ENCODE data around the gene RIC8B. TPM values are rescaled to one million over a fixed set of nuclear protein-coding genes. Genes with fewer than 3 reads are reported as not detected.
A peak's percentile ranks its signal among the peaks of the same experiment; 100 is the strongest.

Gene RIC8B
- polyA plus RNA-seq, 1 donor: 13.9 TPM

- H3K27ac ChIP-seq (ENCODE audit: low read length): no peak overlapping the region
Measured at GRCh38 chr12:106769546-106769945, 4.9 kb upstream of the RIC8B start.

GRCh38 chr12:106771425-106771824 is 3.1 kb upstream of the RIC8B start:
- H3K36me3 ChIP-seq (ENCODE audit: control insufficient read depth, insufficient read depth, low read length): no peaks in the 10 kb centered on the region
- no peak for DNase-seq
- H3K27ac ChIP-seq (ENCODE audit: low read length): no peak overlapping the region
- H3K9me3 ChIP-seq (ENCODE audit: control insufficient read depth, low read depth, low read length): no peaks in the 10 kb centered on the region
- H3K4me3 ChIP-seq (ENCODE audit: low read length): no peak overlapping the region
- H3K4me1 ChIP-seq (ENCODE audit: control insufficient read depth, insufficient read depth, low read length): peaks cover 6% of the 10 kb centered on the region
- H3K27me3 ChIP-seq (ENCODE audit: control insufficient read depth, insufficient read depth, low read length): peaks cover 9% of the 10 kb centered on the region

More at GRCh38 chr12:106769546-106769945, 4.9 kb upstream of the RIC8B start:
- no peak for DNase-seq
- Histone ChIP-seq H3K4me3 (ENCODE audit: low read length) (no peak overlapping the region), H3K27me3 (ENCODE audit: control insufficient read depth, insufficient read depth, low read length) (peaks cover 12% of the 10 kb centered on the region), H3K36me3 (ENCODE audit: control insufficient read depth, insufficient read depth, low read length) (no peaks in the 10 kb centered on the region), H3K4me1 (ENCODE audit: control insufficient read depth, insufficient read depth, low read length) (no peaks in the 10 kb centered on the region), H3K9me3 (ENCODE audit: control insufficient read depth, low read depth, low read length) (no peaks in the 10 kb centered on the region)
- WGBS (ENCODE audit: insufficient coverage, low lambda C conversion rate): 69% methylated on average over 3 of the region's 6 CpGs

GRCh38 chr12:106773286-106774004 is 1.0 kb upstream of the RIC8B start:
- WGBS (ENCODE audit: insufficient coverage, low lambda C conversion rate): no CpG with 5 or more reads among the region's 25 CpGs
- Histone ChIP-seq H3K27me3 (ENCODE audit: control insufficient read depth, insufficient read depth, low read length) (peaks cover 9% of the 10 kb centered on the region), H3K36me3 (ENCODE audit: control insufficient read depth, insufficient read depth, low read length) (no peaks in the 10 kb centered on the region), H3K27ac (ENCODE audit: low read length) (peak overlapping the region; percentile 95), H3K4me3 (ENCODE audit: low read length) (peak overlapping the region; percentile 73), H3K9me3 (ENCODE audit: control insufficient read depth, low read depth, low read length) (no peaks in the 10 kb centered on the region), H3K4me1 (ENCODE audit: control insufficient read depth, insufficient read depth, low read length) (peaks cover 6% of the 10 kb centered on the region)
- no peak for DNase-seq

GRCh38 chr12:106774808-106775524 is 484 bp downstream of the RIC8B start:
- WGBS (ENCODE audit: insufficient coverage, low lambda C conversion rate): 43% methylated on average over 1 of the region's 29 CpGs
- DNase-seq: no peak
- H3K36me3 ChIP-seq (ENCODE audit: control insufficient read depth, insufficient read depth, low read length): no peaks in the 10 kb centered on the region
- peak overlapping the region; percentile 73 for H3K4me3 ChIP-seq (ENCODE audit: low read length)
- no peaks in the 10 kb centered on the region for H3K9me3 ChIP-seq (ENCODE audit: control insufficient read depth, low read depth, low read length)
- peaks cover 9% of the 10 kb centered on the region for H3K4me1 ChIP-seq (ENCODE audit: control insufficient read depth, insufficient read depth, low read length)
- peak overlapping the region; percentile 95 for H3K27ac ChIP-seq (ENCODE audit: low read length)
- no peaks in the 10 kb centered on the region for H3K27me3 ChIP-seq (ENCODE audit: control insufficient read depth, insufficient read depth, low read length)

- Histone ChIP-seq H3K27ac (ENCODE audit: low read length) (no peak overlapping the region), H3K36me3 (ENCODE audit: control insufficient read depth, insufficient read depth, low read length) (no peaks in the 10 kb centered on the region), H3K9me3 (ENCODE audit: control insufficient read depth, low read depth, low read length) (no peaks in the 10 kb centered on the region), H3K4me1 (ENCODE audit: control insufficient read depth, insufficient read depth, low read length) (peaks cover 9% of the 10 kb centered on the region), H3K27me3 (ENCODE audit: control insufficient read depth, insufficient read depth, low read length) (no peaks in the 10 kb centered on the region), H3K4me3 (ENCODE audit: low read length) (no peak overlapping the region)
- no CpG with 5 or more reads among the region's 5 CpGs for WGBS (ENCODE audit: insufficient coverage, low lambda C conversion rate)
- DNase-seq: no peak
Measured at GRCh38 chr12:106776897-106777296, 2.4 kb downstream of the RIC8B start.

GRCh38 chr12:106780010-106780631 is 5.6 kb downstream of the RIC8B start:
- WGBS (ENCODE audit: insufficient coverage, low lambda C conversion rate): no CpG with 5 or more reads among the region's 3 CpGs
- no peak for DNase-seq
- H3K4me3 ChIP-seq (ENCODE audit: low read length): no peak overlapping the region
- H3K27ac ChIP-seq (ENCODE audit: low read length): no peak overlapping the region
- H3K9me3 ChIP-seq (ENCODE audit: control insufficient read depth, low read depth, low read length): no peaks in the 10 kb centered on the region
- H3K27me3 ChIP-seq (ENCODE audit: control insufficient read depth, insufficient read depth, low read length): no peaks in the 10 kb centered on the region
- H3K36me3 ChIP-seq (ENCODE audit: control insufficient read depth, insufficient read depth, low read length): peaks cover 7% of the 10 kb centered on the region
- peaks cover 8% of the 10 kb centered on the region for H3K4me1 ChIP-seq (ENCODE audit: control insufficient read depth, insufficient read depth, low read length)

GRCh38 chr12:106782619-106783018 is 8.1 kb downstream of the RIC8B start:
- Histone ChIP-seq H3K27me3 (ENCODE audit: control insufficient read depth, insufficient read depth, low read length) (no peaks in the 10 kb centered on the region), H3K9me3 (ENCODE audit: control insufficient read depth, low read depth, low read length) (no peaks in the 10 kb centered on the region)
- WGBS (ENCODE audit: insufficient coverage, low lambda C conversion rate): no CpG with 5 or more reads among the region's 1 CpG

GRCh38 chr12:106783515-106783914 is 9.0 kb downstream of the RIC8B start:
- Histone ChIP-seq H3K4me3 (ENCODE audit: low read length) (no peak overlapping the region), H3K27me3 (ENCODE audit: control insufficient read depth, insufficient read depth, low read length) (no peaks in the 10 kb centered on the region), H3K4me1 (ENCODE audit: control insufficient read depth, insufficient read depth, low read length) (peaks cover 3% of the 10 kb centered on the region), H3K36me3 (ENCODE audit: control insufficient read depth, insufficient read depth, low read length) (peaks cover 9% of the 10 kb centered on the region), H3K9me3 (ENCODE audit: control insufficient read depth, low read depth, low read length) (no peaks in the 10 kb centered on the region), H3K27ac (ENCODE audit: low read length) (no peak overlapping the region)
- no peak for DNase-seq
- WGBS (ENCODE audit: insufficient coverage, low lambda C conversion rate): 69% methylated on average over 2 of the region's 5 CpGs

More at GRCh38 chr12:106782619-106783018, 8.1 kb downstream of the RIC8B start:
- Histone ChIP-seq H3K4me1 (ENCODE audit: control insufficient read depth, insufficient read depth, low read length) (peaks cover 3% of the 10 kb centered on the region), H3K4me3 (ENCODE audit: low read length) (no peak overlapping the region), H3K36me3 (ENCODE audit: control insufficient read depth, insufficient read depth, low read length) (peaks cover 9% of the 10 kb centered on the region), H3K27ac (ENCODE audit: low read length) (no peak overlapping the region)
- DNase-seq: no peak

- Histone ChIP-seq H3K36me3 (ENCODE audit: control insufficient read depth, insufficient read depth, low read length) (peaks cover 17% of the 10 kb centered on the region), H3K27ac (ENCODE audit: low read length) (no peak overlapping the region), H3K27me3 (ENCODE audit: control insufficient read depth, insufficient read depth, low read length) (no peaks in the 10 kb centered on the region), H3K9me3 (ENCODE audit: control insufficient read depth, low read depth, low read length) (no peaks in the 10 kb centered on the region), H3K4me1 (ENCODE audit: control insufficient read depth, insufficient read depth, low read length) (no peaks in the 10 kb centered on the region), H3K4me3 (ENCODE audit: low read length) (no peak overlapping the region)
- no CpG with 5 or more reads among the region's 2 CpGs for WGBS (ENCODE audit: insufficient coverage, low lambda C conversion rate)
- no peak for DNase-seq
Measured at GRCh38 chr12:106790020-106790419, 15.5 kb downstream of the RIC8B start.

GRCh38 chr12:106791531-106791930 is 17.0 kb downstream of the RIC8B start:
- H3K4me3 ChIP-seq (ENCODE audit: low read length): no peak overlapping the region
- no peaks in the 10 kb centered on the region for H3K27me3 ChIP-seq (ENCODE audit: control insufficient read depth, insufficient read depth, low read length)
- H3K9me3 ChIP-seq (ENCODE audit: control insufficient read depth, low read depth, low read length): no peaks in the 10 kb centered on the region
- H3K36me3 ChIP-seq (ENCODE audit: control insufficient read depth, insufficient read depth, low read length): peaks cover 15% of the 10 kb centered on the region
- no peak for DNase-seq
- no peak overlapping the region for H3K27ac ChIP-seq (ENCODE audit: low read length)
- no peaks in the 10 kb centered on the region for H3K4me1 ChIP-seq (ENCODE audit: control insufficient read depth, insufficient read depth, low read length)

All from large intestine (tissue), 3 donors.